Measurements from ENCODE around the gene GPC6. TPM values are rescaled to one million over a fixed set of nuclear protein-coding genes. Genes with fewer than 3 reads are reported as not detected.

GPC6 gene
- total RNA-seq, 4 donors from 2014 or later, result 2.7 to 5.7 (median 4.4) TPM

DNA sequence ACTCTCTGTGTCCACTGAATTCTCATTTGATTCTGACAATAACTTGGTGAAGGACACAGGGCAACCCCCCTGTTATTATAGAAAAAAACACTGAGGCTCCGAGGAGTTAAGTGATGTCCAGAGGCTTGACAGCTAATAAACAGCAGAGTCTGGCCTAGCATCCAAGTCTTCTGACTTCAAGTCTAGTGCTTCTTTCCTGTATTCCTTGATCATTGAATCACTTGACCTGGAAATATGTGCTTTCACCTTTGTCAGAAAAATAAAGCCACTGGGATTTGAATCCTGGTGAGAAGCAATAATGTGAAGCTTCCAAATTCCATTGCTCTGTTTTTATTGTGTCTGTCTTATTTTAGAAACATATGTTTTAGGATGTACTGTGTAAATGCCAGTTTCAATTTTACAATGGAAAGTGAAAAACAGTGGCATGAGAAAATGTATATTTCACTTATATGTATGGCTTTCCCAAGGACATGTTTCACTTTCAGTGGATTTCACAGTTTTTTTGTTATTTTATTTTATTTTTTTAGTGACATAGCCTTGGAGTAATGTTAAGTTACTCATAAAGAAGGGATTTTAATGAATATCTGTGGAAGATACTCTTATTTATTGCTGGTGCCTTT is 190.2 kb downstream of the GPC6 start:
- WGBS, result 71% methylated on average over 1 of the region's 1 CpG
- Histone ChIP-seq H3K9me3 (no peaks in the 10 kb centered on the region), H3K4me3 (no peak overlapping the region), H3K36me3 (no peaks in the 10 kb centered on the region), H3K4me1 (no peaks in the 10 kb centered on the region), H3K27ac (no peak overlapping the region), H3K27me3 (no peaks in the 10 kb centered on the region)
- no peak for DNase-seq (ENCODE audit: low spot score in 2 of 2)
- no peak for TF ChIP-seq POLR2AphosphoS5 (IDR thresholded peaks at IDR 0.05)
- TF ChIP-seq, protein P1, sequence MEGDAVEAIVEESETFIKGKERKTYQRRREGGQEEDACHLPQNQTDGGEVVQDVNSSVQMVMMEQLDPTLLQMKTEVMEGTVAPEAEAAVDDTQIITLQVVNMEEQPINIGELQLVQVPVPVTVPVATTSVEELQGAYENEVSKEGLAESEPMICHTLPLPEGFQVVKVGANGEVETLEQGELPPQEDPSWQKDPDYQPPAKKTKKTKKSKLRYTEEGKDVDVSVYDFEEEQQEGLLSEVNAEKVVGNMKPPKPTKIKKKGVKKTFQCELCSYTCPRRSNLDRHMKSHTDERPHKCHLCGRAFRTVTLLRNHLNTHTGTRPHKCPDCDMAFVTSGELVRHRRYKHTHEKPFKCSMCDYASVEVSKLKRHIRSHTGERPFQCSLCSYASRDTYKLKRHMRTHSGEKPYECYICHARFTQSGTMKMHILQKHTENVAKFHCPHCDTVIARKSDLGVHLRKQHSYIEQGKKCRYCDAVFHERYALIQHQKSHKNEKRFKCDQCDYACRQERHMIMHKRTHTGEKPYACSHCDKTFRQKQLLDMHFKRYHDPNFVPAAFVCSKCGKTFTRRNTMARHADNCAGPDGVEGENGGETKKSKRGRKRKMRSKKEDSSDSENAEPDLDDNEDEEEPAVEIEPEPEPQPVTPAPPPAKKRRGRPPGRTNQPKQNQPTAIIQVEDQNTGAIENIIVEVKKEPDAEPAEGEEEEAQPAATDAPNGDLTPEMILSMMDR (IDR thresholded peaks at IDR 0.05), result no peak
- no peak for TF ChIP-seq POLR2A (IDR thresholded peaks at IDR 0.05)
- no peak for TF ChIP-seq EP300 (IDR thresholded peaks at IDR 0.05)

DNA sequence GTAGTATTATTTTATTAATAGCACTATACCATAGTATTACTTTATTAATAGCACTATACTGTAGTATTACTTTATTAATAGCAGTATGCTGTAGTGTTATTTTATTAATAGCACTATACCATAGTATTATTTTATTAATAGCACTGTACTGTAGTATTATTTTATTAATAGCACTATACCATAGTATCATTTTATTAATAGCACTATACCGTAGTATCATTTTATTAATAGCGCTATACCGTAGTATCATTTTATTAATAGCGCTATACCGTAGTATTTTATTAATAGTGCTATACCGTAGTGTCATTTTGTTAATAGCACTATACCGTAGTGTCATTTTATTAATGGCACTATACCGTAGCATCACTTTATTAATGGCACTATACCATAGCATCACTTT is 191.8 kb downstream of the GPC6 start:
- TF ChIP-seq EP300 (IDR thresholded peaks at IDR 0.05), result no peak
- TF ChIP-seq POLR2A (IDR thresholded peaks at IDR 0.05), result no peak
- TF ChIP-seq POLR2AphosphoS5 (IDR thresholded peaks at IDR 0.05), result no peak
- TF ChIP-seq, protein P1 (IDR thresholded peaks at IDR 0.05), result no peak
- 93% methylated on average over 8 of the region's 8 CpGs for WGBS
- no peaks in the 10 kb centered on the region for H3K9me3 ChIP-seq
- no peak overlapping the region for H3K4me3 ChIP-seq
- no peaks in the 10 kb centered on the region for H3K36me3 ChIP-seq
- H3K4me1 ChIP-seq, result no peaks in the 10 kb centered on the region
- H3K27ac ChIP-seq, result no peak overlapping the region
- no peaks in the 10 kb centered on the region for H3K27me3 ChIP-seq
- DNase-seq (ENCODE audit: low spot score in 2 of 2), result no peak

DNA sequence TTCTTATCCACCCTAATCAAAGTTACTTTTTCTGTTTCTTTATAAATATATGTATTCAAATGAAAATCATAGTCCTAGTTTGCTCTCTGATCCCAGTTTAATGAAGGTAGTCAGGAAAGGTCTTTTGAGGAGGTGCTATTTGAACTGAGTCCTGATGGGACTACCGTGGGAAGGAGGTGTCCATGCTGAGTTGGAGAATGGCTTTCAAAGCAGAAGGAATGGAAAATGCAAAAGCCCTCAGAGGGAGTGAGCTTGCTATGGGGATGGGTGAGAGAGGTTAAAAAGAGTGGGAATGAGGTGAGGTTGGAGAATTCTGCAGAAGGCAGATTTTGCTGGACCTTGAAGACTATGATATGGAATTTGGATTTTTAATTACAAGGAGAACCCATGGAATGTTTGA is 193.6 kb downstream of the GPC6 start:
- DNase-seq (ENCODE audit: low spot score in 2 of 2), result no peak
- H3K4me3 ChIP-seq, result no peak overlapping the region

DNA sequence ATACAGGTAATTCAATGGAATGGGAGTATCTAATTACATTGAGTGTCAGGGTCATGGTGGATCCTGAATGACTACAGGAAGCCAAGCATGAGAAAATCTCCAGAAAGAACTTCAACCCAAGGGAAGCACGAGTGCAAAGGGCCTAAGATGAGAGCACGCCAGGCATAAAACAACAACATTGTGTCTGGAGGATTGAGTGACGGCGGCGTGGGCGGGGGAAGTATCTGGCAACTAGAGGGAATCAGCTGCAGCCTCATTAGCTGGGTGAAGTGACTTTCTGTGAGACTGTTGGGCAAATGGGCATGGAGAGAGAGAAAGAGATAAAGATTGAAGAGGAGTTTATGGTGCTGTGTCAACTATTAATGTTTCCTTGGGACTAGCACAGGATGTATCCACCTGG is 194.3 kb downstream of the GPC6 start:
- H3K27ac ChIP-seq, result no peak overlapping the region
- no peak for DNase-seq (ENCODE audit: low spot score in 2 of 2)
- no peaks in the 10 kb centered on the region for H3K27me3 ChIP-seq
- H3K36me3 ChIP-seq, result no peaks in the 10 kb centered on the region
- no peaks in the 10 kb centered on the region for H3K9me3 ChIP-seq
- H3K4me1 ChIP-seq, result no peaks in the 10 kb centered on the region
- 85% methylated on average over 6 of the region's 6 CpGs for WGBS
- no peak overlapping the region for H3K4me3 ChIP-seq
- TF ChIP-seq POLR2A (IDR thresholded peaks at IDR 0.05) (no peak), POLR2AphosphoS5 (IDR thresholded peaks at IDR 0.05) (no peak), EP300 (IDR thresholded peaks at IDR 0.05) (no peak)
- TF ChIP-seq, protein P1 (IDR thresholded peaks at IDR 0.05), result no peak

More for the DNA sequence above, 193.6 kb downstream of the GPC6 start:
- TF ChIP-seq EP300 (IDR thresholded peaks at IDR 0.05) (no peak), POLR2AphosphoS5 (IDR thresholded peaks at IDR 0.05) (no peak), POLR2A (IDR thresholded peaks at IDR 0.05) (no peak)
- TF ChIP-seq, protein P1 (IDR thresholded peaks at IDR 0.05), result no peak
- 80% methylated on average over 1 of the region's 1 CpG for WGBS
- Histone ChIP-seq H3K27ac (no peak overlapping the region), H3K9me3 (no peaks in the 10 kb centered on the region), H3K36me3 (no peaks in the 10 kb centered on the region), H3K4me1 (no peaks in the 10 kb centered on the region), H3K27me3 (no peaks in the 10 kb centered on the region)

DNA sequence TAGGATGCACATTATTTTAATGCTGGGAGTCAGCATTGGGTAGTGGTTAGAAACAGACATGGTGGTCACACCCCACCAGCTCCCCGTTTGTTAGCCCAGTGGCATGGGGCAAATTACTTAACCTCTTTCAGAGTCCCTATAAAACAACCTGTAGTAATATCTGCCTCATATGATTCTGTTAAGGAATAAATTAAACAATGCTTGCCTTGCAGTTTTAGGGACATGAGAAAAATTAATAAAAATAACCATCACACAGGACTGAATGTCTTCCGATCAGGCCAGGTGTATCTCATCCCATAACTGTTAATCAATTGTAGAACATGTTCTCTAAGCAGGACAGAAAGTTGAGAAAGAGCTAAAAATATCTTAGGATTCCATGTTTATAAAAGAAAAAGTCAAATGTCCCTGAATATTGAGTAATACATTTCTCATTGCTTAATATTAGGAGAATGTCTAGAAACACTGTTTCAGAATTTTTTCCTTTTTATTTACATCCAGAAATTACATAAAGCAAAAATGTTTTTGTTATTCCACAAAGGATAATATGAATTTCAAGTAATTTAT is 196.5 kb downstream of the GPC6 start:
- 65% methylated on average over 2 of the region's 2 CpGs for WGBS
- H3K9me3 ChIP-seq, result no peaks in the 10 kb centered on the region
- H3K27ac ChIP-seq, result no peak overlapping the region
- no peak overlapping the region for H3K4me3 ChIP-seq
- H3K4me1 ChIP-seq, result no peaks in the 10 kb centered on the region
- TF ChIP-seq POLR2A (IDR thresholded peaks at IDR 0.05), result no peak
- TF ChIP-seq, protein P1 (IDR thresholded peaks at IDR 0.05), result no peak
- TF ChIP-seq POLR2AphosphoS5 (IDR thresholded peaks at IDR 0.05), result no peak
- TF ChIP-seq EP300 (IDR thresholded peaks at IDR 0.05), result no peak
- no peaks in the 10 kb centered on the region for H3K36me3 ChIP-seq
- H3K27me3 ChIP-seq, result no peaks in the 10 kb centered on the region
- no peak for DNase-seq (ENCODE audit: low spot score in 2 of 2)

Data from suprapubic skin (tissue), 4 donors.